Measurements from ENCODE around the gene DRICH1. TPM values are rescaled to one million over a fixed set of nuclear protein-coding genes. Genes with fewer than 3 reads are reported as not detected.
"Not testable (repeated sequence)": the region's sequence is repeated elsewhere in the genome, so short reads cannot be mapped to it uniquely, and the experiment has no call there.

Gene DRICH1
- total RNA-seq, 4 donors from 2014 or later = 1.4 TPM; not detected in 3

DNA sequence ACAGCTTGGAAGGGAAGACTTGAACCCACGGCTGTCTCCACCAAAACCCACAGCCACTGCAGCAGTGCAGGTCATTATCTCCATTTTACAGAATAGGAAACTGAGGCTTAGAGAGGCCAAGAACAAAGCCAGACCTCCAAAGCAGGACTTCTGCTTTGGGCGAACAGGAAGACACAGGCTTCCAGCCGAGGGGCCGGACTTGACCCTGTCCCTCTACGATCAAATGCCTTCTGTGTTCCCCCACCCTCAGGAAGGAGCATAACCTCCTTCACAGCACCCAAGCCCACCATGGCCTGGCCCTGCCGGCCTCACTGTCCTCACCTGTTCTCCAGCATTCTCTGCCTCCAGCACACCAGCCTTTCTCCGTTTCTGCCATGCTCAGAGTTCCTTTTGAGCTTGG is 67.8 kb downstream of the DRICH1 start:
- TF ChIP-seq, protein P1, sequence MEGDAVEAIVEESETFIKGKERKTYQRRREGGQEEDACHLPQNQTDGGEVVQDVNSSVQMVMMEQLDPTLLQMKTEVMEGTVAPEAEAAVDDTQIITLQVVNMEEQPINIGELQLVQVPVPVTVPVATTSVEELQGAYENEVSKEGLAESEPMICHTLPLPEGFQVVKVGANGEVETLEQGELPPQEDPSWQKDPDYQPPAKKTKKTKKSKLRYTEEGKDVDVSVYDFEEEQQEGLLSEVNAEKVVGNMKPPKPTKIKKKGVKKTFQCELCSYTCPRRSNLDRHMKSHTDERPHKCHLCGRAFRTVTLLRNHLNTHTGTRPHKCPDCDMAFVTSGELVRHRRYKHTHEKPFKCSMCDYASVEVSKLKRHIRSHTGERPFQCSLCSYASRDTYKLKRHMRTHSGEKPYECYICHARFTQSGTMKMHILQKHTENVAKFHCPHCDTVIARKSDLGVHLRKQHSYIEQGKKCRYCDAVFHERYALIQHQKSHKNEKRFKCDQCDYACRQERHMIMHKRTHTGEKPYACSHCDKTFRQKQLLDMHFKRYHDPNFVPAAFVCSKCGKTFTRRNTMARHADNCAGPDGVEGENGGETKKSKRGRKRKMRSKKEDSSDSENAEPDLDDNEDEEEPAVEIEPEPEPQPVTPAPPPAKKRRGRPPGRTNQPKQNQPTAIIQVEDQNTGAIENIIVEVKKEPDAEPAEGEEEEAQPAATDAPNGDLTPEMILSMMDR (IDR thresholded peaks at IDR 0.05) = no peak
- TF ChIP-seq POLR2A (IDR thresholded peaks at IDR 0.05) = no peak
- intact Hi-C loops (cut with DNase I; ENCODE audit: low total_unique reads) = no loop called here
- H3K4me3 ChIP-seq = no peak overlapping the region
- H3K36me3 ChIP-seq = no peaks in the 10 kb centered on the region
- no peak for DNase-seq
- no peaks in the 10 kb centered on the region for H3K27me3 ChIP-seq
- H3K9me3 ChIP-seq = no peaks in the 10 kb centered on the region
- H3K27ac ChIP-seq = no peak overlapping the region
- peaks cover 0 to 7% of the 10 kb centered on the region in 2 donors for H3K4me1 ChIP-seq

- intact Hi-C loops (cut with DNase I; ENCODE audit: low total_unique reads) = no loop called here
- TF ChIP-seq, protein P1 (IDR thresholded peaks at IDR 0.05) = no peak
- no peak for TF ChIP-seq POLR2A (IDR thresholded peaks at IDR 0.05)
Measured at GRCh38 chr22:23563111-23563510, 69.0 kb downstream of the DRICH1 start.

DNA sequence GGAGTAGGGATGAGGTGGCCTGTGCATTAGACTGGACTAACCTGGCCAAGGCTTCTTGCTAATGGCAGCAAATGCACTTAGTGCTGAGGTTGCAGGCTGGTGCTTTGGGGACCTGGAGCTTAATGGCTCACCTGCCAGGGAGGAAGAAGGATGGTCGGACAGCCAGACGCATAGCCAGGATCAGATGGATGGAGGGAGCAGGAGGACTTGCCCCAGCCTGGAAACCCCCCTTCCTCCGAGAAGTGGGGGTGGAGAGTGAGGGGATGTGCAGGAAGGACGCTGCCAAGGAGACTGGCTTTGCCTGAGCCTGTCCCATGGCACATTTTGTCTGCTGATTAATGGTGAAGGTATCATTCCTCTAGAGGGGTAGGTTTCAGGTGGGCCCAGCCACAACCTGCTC is 69.9 kb downstream of the DRICH1 start:
- no peaks in the 10 kb centered on the region for H3K36me3 ChIP-seq
- intact Hi-C loops (cut with DNase I; ENCODE audit: low total_unique reads) = no loop called here
- no peak overlapping the region for H3K27ac ChIP-seq
- H3K4me3 ChIP-seq = no peak overlapping the region
- no peak for TF ChIP-seq POLR2A (IDR thresholded peaks at IDR 0.05)
- TF ChIP-seq, protein P1 (IDR thresholded peaks at IDR 0.05) = no peak
- no peaks in the 10 kb centered on the region for H3K9me3 ChIP-seq
- no peaks in the 10 kb centered on the region for H3K27me3 ChIP-seq
- H3K4me1 ChIP-seq = peaks cover 0 to 7% of the 10 kb centered on the region in 2 donors
- DNase-seq = no peak

More at GRCh38 chr22:23563111-23563510, 69.0 kb downstream of the DRICH1 start:
- no peak for DNase-seq
- no peak overlapping the region for H3K27ac ChIP-seq
- H3K9me3 ChIP-seq = no peaks in the 10 kb centered on the region
- peaks cover 0 to 7% of the 10 kb centered on the region in 2 donors for H3K4me1 ChIP-seq
- H3K27me3 ChIP-seq = no peaks in the 10 kb centered on the region
- no peaks in the 10 kb centered on the region for H3K36me3 ChIP-seq
- H3K4me3 ChIP-seq = no peak overlapping the region

GRCh38 chr22:23561025-23561510 is 71.1 kb downstream of the DRICH1 start:
- H3K27me3 ChIP-seq; H3K36me3 ChIP-seq; H3K9me3 ChIP-seq; H3K27ac ChIP-seq; intact Hi-C loops (cut with DNase I; ENCODE audit: low total_unique reads); H3K4me1 ChIP-seq; H3K4me3 ChIP-seq; DNase-seq: not testable (repeated sequence)

DNA sequence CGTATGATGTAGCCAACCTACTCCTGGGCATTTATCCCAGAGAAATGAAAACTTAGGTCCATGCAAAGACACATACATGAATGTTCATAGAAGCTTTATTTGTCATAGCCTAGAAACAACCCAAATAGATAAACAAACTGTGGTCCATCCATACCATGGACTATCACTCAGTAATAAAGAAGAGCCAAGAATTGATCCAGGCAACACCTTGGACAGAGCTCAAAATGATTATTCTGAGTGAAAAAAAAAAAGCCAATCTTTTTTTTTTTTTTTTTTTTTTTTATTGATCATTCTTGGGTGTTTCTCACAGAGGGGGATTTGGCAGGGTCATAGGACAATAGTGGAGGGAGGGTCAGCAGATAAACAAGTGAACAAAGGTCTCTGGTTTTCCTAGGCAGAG is 71.9 kb downstream of the DRICH1 start:
- H3K4me1 ChIP-seq; H3K4me3 ChIP-seq; H3K27ac ChIP-seq; H3K36me3 ChIP-seq; H3K9me3 ChIP-seq; intact Hi-C loops (cut with DNase I; ENCODE audit: low total_unique reads); DNase-seq; H3K27me3 ChIP-seq: not testable (repeated sequence)

Small RNA genes lying within 50 kb of the gene (small RNA-seq; reads per million reads assigned to genes)
- gene AP000346.3 = not detected

Other genes starting within 250 kb of the DRICH1 start
- under 1 TPM in 1 of 4 donors, not detected in 3; 0.48 TPM for gene IGLL1, start 52.0 kb downstream of the DRICH1 start, total RNA-seq
- under 1 TPM in 1 of 4 donors, not detected in 3; 0.21 TPM for gene RGL4, start 58.7 kb upstream of the DRICH1 start, total RNA-seq
- gene ZNF70, start 118.8 kb upstream of the DRICH1 start, total RNA-seq = 10 to 100 TPM in 1 of 4 donors, 1 to 10 TPM in 3; 3.6 to 13.8 (median 6.2) TPM
- not detected for gene VPREB3, start 122.1 kb upstream of the DRICH1 start, total RNA-seq
- under 1 TPM in 2 of 4 donors, not detected in 2; 0.41 to 0.55 TPM for gene C22orf15, start 130.7 kb upstream of the DRICH1 start, total RNA-seq
- 10 to 100 TPM in 1 of 4 donors, under 1 TPM in 1, not detected in 2; 0.88 to 21.0 TPM for gene CHCHD10, start 135.7 kb upstream of the DRICH1 start, total RNA-seq
- gene MMP11, start 140.5 kb upstream of the DRICH1 start, total RNA-seq = 10 to 100 TPM in 1 of 4 donors, 1 to 10 TPM in 2, not detected in 1; 7.6 to 35.8 (median 8.7) TPM
- gene SMARCB1, start 154.6 kb upstream of the DRICH1 start, total RNA-seq = 10 to 100 TPM; 39.1 to 64.4 (median 51.6) TPM
- gene DERL3, start 206.7 kb upstream of the DRICH1 start, total RNA-seq = 1 to 10 TPM in 1 of 4 donors, under 1 TPM in 1, not detected in 2; 0.95 to 1.2 TPM
- 10 to 100 TPM in 3 of 4 donors, under 1 TPM in 1; under 0.01 to 63.3 (median 15.0) TPM for gene SLC2A11, start 225.6 kb upstream of the DRICH1 start, total RNA-seq

All from uterus (tissue), 4 donors.